NT2/D1 (cell line): ENCODE data around the gene SLC8A1.

Experiments used
- SUZ12 ChIP-seq: IDR thresholded peaks from 2 replicates; pipeline ENCODE4 v1.6.1; 2011; ENCODE audit not compliant: insufficient read length, insufficient read depth; ENCODE audit errors: extremely low read depth
- YY1 ChIP-seq: IDR thresholded peaks from 2 replicates; pipeline ENCODE4 v1.6.1; 2011; ENCODE audit not compliant: insufficient read length, insufficient read depth
- ZNF274 ChIP-seq: IDR thresholded peaks from 2 replicates; pipeline ENCODE4 v1.6.1; 2011; ENCODE audit warnings: mild to moderate bottlenecking, low read depth, low read length

DNA sequence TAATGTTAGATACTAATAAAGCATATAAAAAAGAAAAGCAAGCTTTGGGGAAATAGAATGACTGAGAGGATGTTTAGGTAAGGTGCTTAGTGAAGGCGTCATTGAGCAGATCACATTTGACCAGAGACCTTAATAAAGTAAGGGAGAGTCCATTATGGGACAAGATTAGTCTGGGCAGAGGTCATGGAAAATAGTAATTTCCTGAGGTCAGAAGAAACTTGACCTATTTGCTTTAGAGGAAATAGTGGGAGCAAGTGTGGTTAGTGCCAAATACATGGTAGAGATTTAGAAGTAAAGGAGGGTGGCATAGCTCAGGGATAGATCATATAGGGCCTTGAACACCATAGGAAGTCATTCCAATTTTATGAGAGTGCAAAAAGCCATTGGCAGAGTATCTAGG lies 24.5 kb upstream of the SLC8A1 start:
- TF ChIP-seq YY1, result no peak
- no peak for TF ChIP-seq ZNF274
- TF ChIP-seq SUZ12, result no peak
